NT2/D1 (cell line): ENCODE results near the gene METTL13.

Experiments used
- DNase-seq: peaks from one replicate; pipeline ENCODE4 v3.0.0-alpha.2; 2011; ENCODE audit warnings: low read depth, low spot score
- H3K27me3 ChIP-seq: 2 replicates; pipeline ENCODE4 v1.6.0; 2011; ENCODE audit warnings: mild to moderate bottlenecking; ENCODE audit not compliant: insufficient read length, insufficient read depth
- H3K36me3 ChIP-seq: 2 replicates; pipeline ENCODE4 v1.6.1; 2011; ENCODE audit warnings: mild to moderate bottlenecking, low read length, mixed read lengths; ENCODE audit not compliant: insufficient read depth, insufficient read length
- H3K4me1 ChIP-seq: 2 replicates; pipeline ENCODE4 v1.5.1; 2011; ENCODE audit not compliant: insufficient read depth, insufficient read length
- H3K4me3 ChIP-seq: 2 replicates; pipeline ENCODE4 v1.5.1; 2011; ENCODE audit warnings: low read depth; ENCODE audit not compliant: insufficient read length
- H3K9ac ChIP-seq: 2 replicates; pipeline ENCODE4 v1.6.0; 2011; ENCODE audit warnings: low read depth; ENCODE audit not compliant: insufficient read length
- H3K9me3 ChIP-seq: 2 replicates; pipeline ENCODE4 v1.5.1; 2011; ENCODE audit warnings: mild to moderate bottlenecking, low read length; ENCODE audit not compliant: insufficient read depth
- SUZ12 ChIP-seq: IDR thresholded peaks from 2 replicates; pipeline ENCODE4 v1.6.1; 2011; ENCODE audit not compliant: insufficient read length, insufficient read depth; ENCODE audit errors: extremely low read depth
- YY1 ChIP-seq: IDR thresholded peaks from 2 replicates; pipeline ENCODE4 v1.6.1; 2011; ENCODE audit not compliant: insufficient read length, insufficient read depth
- ZNF274 ChIP-seq: IDR thresholded peaks from 2 replicates; pipeline ENCODE4 v1.6.1; 2011; ENCODE audit warnings: mild to moderate bottlenecking, low read depth, low read length

The METTL13 gene

GRCh38 chr1:171834821-171835220 lies 53.4 kb downstream of the METTL13 start:
- no peaks in the 10 kb centered on the region for H3K4me1 ChIP-seq
- H3K4me3 ChIP-seq, result no peak overlapping the region
- H3K9ac ChIP-seq, result no peak overlapping the region
- H3K36me3 ChIP-seq, result no peaks in the 10 kb centered on the region
- H3K9me3 ChIP-seq, result no peaks in the 10 kb centered on the region
- no peak for DNase-seq
- no peak for TF ChIP-seq YY1
- TF ChIP-seq SUZ12, result no peak
- no peak for TF ChIP-seq ZNF274
- peaks cover 12% of the 10 kb centered on the region for H3K27me3 ChIP-seq

GRCh38 chr1:171835891-171836290 lies 54.4 kb downstream of the METTL13 start:
- H3K27me3 ChIP-seq, result peaks cover 22% of the 10 kb centered on the region
- H3K4me3 ChIP-seq, result no peak overlapping the region
- no peaks in the 10 kb centered on the region for H3K4me1 ChIP-seq
- no peaks in the 10 kb centered on the region for H3K36me3 ChIP-seq
- H3K9me3 ChIP-seq, result no peaks in the 10 kb centered on the region
- no peak for DNase-seq
- TF ChIP-seq SUZ12, result no peak
- TF ChIP-seq ZNF274, result no peak
- no peak for TF ChIP-seq YY1
- H3K9ac ChIP-seq, result no peak overlapping the region

DNA sequence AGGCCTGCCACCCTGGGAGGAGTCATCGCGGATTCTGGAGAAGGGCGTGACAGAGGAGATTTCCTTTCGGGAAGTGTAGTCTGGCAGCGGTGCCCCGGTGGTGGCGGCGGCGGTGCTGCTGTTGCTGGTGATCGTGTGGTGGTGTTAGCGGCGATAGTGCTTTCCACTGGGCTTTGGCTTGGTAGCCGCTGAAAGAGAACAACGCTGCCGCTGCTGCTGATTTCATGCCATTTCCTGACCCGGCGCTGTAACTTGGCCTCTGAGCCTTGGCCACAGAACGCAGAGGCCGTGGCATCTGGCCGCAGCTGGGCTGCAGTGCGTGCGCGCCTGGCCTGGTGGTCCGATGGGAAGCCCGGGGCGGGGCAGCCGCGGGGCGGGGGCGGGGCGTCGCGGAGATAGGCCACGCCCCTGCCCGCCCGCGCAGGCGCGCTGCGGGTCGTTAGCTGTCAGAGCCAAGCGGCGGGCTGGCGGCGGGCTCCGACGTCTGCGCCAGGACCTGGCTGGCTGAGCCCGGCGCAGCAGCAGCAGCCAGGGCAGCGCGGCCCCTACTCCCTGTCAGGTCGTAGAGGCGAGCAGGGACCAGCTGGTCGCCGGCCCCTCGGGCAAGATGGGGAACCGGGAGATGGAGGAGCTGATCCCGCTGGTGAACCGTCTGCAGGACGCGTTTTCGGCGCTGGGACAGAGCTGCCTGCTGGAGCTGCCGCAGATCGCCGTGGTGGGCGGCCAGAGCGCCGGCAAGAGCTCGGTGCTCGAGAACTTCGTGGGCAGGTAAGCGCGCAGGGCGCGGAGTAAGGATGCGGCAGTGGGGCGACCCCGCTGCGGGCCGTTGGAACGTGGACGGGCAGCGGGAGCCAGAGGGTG lies 59.8 kb downstream of the METTL13 start, which contains the start of gene DNM3:
TSS of gene DNM3 (plus strand) at position 449 of the 861 bp plus-strand sequence. CDS start at position 608, 159 bp downstream.
- Histone ChIP-seq H3K9me3 (no peaks in the 10 kb centered on the region), H3K9ac (peak within 1 kb of the TSS; percentile 82), H3K4me1 (no peaks in the 10 kb centered on the region), H3K27me3 (peaks cover 54% of the 10 kb centered on the region), H3K36me3 (no peaks in the 10 kb centered on the region), H3K4me3 (peak within 1 kb of the TSS; percentile 75)
- peak; percentile 65 for TF ChIP-seq SUZ12
- TF ChIP-seq YY1, result no peak
- DNase-seq, result peak; percentile 78

DNA sequence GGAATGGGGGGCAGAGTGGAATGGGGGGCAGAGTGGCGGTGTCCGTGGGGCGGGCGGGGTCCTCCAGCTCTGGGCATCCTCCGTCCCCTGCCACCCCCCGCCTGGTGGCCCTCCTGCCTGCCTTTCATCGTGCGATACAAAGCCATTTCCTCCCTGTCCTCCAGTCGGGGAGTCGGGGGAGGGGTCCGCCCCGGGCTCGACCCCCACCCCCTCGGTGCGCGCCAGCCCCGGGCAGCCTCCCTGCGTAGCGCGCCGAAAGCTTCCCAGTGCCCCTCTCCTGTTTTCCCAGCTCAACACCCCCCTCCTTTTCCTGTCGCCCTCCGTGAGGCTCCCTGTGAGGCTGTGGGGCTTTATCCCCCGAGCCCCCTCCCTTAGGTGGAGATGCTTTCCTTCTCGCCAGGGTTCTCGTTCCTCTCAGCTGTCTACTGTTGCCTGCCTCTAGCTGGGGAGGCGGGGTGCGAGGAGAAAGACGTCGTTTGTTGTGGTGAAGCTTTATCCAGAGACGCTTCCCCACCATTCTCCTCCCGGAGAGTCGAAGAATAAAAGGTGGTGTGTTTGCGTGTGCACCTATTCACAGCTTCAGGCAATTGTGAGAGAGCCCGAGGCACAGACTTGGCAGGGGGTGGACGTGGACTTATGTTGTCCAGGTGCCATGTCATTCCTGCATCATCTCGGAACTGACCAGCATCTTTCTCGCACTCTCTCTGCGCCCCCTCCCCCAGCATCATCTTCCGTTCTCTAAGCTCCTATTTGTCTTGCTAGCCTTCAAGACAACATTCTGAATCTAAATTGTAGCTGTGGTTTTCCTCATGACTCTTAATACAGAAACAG lies 60.7 kb downstream of the METTL13 start:
- H3K36me3 ChIP-seq, result no peaks in the 10 kb centered on the region
- H3K9ac ChIP-seq, result peak overlapping the region; percentile 80
- H3K9me3 ChIP-seq, result no peaks in the 10 kb centered on the region
- H3K4me1 ChIP-seq, result no peaks in the 10 kb centered on the region
- no peak for DNase-seq
- TF ChIP-seq YY1 (no peak), ZNF274 (no peak)
- H3K4me3 ChIP-seq, result peak overlapping the region; percentile 75
- peaks cover 54% of the 10 kb centered on the region for H3K27me3 ChIP-seq

- Histone ChIP-seq H3K36me3 (no peaks in the 10 kb centered on the region), H3K9ac (no peak overlapping the region), H3K4me3 (no peak overlapping the region), H3K9me3 (no peaks in the 10 kb centered on the region), H3K27me3 (peaks cover 47% of the 10 kb centered on the region), H3K4me1 (no peaks in the 10 kb centered on the region)
- no peak for TF ChIP-seq SUZ12
- TF ChIP-seq ZNF274, result no peak
- no peak for TF ChIP-seq YY1
- no peak for DNase-seq
These were observed 62.9 kb downstream of the METTL13 start for GRCh38 chr1:171844381-171844780.

DNA sequence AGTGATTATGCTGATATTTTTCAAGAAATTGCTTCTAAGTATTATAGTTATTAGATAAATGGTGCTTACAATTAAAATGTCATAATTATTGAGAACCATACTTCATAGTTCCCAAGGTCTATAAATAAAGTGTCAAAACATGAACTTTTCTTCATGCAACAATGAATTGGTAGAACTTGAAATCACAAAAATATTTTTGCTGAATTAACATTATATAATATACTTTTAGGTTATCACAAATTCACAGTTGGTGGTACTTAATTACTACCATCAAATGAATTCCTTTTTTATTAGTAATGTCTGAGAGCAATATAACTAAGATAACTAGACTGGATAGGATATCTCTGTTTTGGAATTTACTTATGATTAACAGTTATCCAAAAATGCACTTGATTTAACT lies 64.5 kb downstream of the METTL13 start:
- no peak for DNase-seq
- Histone ChIP-seq H3K4me1 (no peaks in the 10 kb centered on the region), H3K27me3 (peaks cover 30% of the 10 kb centered on the region), H3K9ac (no peak overlapping the region), H3K4me3 (no peak overlapping the region), H3K36me3 (no peaks in the 10 kb centered on the region), H3K9me3 (no peaks in the 10 kb centered on the region)
- TF ChIP-seq ZNF274 (no peak), SUZ12 (no peak), YY1 (no peak)
